Measurements from ENCODE around the gene SH3BGR.

SH3BGR gene

DNA sequence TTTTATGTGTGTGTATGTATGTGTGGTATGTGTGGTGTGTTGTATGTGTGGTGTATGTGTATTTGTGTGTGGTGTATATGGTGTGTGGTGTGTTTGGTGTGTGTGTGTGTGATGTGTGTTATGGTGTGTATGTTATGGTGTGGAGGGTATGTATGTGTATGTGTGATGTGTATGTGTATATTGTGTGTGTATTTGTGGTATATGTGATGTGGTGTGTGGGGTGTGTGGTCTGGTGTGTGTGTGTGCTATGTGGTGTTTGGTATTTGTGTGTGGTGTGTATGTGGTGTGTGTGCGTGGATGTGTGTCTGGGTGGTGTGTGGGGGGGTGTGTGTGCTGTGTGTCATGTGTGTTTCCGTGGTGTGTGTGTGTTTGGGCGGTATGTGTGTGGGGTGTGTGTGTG lies 59.3 kb downstream of the SH3BGR start:
- DNase-seq (ENCODE audit: low read depth in 2 of 3, low spot score in 1 of 3) = no peak

DNA sequence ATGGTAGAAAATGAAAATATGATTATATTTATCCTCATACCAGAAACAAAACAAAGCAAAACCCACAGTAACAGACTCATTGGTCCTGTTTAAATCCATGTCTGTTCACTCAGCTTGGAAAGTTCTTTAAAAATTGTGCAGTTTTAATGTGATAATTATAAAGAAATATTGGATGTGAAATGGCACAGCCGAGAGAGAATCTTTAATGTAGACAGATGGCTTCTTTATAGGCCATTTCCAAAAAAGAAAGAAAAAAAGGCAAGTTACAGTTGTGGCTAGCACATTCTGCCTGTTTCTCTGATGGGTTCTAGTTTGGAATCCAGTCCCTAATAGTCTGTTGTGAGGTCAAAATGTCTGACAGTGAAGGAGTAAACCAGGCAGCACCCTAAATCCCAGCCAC lies 62.0 kb downstream of the SH3BGR start:
- no peak for DNase-seq (ENCODE audit: low read depth in 2 of 3, low spot score in 1 of 3)

GRCh38 chr21:39515684-39516472 lies 64.1 kb downstream of the SH3BGR start:
- no peak for DNase-seq (ENCODE audit: low read depth in 2 of 3, low spot score in 1 of 3)

DNA sequence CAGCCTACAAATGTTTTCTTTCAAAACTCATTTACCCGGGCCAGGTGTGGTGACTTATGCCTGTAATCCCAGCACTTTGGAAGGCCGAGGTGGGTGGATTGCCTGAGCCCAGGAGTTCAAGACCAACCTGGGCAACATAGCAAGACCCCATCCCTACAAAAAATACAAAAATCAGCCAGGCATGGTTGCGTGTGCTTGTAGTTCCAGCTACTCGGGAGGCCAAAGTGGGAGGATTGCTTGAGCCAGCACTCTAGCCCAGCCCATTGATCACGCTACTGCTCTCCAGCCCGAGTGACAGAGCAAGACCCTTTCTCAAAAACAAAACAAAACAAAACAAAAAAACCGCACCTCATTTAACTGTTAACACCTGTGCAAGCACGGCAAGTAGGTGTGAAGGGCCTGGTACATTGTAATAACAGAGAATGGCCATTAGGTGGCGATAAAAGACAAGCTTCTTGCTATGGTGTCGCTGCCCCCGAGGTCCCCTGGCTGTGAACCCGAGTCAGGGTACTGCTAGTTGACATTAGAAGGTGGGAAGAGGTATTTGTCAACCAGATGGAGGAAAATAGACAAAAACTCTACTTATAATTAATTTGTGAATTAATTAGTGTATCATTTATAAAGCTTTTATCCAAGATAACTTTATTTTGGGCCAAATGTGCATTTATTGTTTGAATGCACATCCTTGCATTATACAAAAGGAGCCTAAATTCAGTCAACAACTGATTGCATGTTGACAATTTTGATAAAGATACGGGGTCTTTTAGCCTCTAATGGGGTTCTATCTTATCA lies 66.5 kb downstream of the SH3BGR start:
- peak; percentile 4 to 34 (median 19) for DNase-seq (ENCODE audit: low read depth in 2 of 3, low spot score in 1 of 3)

GRCh38 chr21:39518847-39519210 lies 67.1 kb downstream of the SH3BGR start:
- no peak for DNase-seq (ENCODE audit: low read depth in 2 of 3, low spot score in 1 of 3)

GRCh38 chr21:39519835-39520234 lies 68.1 kb downstream of the SH3BGR start:
- DNase-seq (ENCODE audit: low read depth in 2 of 3, low spot score in 1 of 3) = no peak

DNA sequence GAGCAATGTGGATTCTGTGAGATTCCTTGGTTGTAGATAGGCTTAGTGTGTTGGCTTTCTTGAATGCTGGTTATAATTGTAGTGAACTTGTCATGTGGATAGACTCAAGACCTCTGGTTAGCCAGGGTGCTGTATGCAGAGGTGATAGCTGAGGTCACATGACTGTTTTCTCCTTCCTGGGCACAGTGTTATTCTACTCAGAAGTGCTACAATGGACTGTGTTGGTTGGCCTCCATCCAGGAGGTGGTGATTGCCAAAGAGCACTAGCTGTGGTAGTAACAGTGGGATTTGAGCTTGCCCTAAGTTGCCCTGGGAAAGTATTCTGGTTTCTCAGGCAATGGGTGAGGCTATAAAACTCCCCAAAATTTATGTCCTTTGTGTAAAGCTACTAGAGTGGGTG lies 71.6 kb downstream of the SH3BGR start:
- no peak for DNase-seq (ENCODE audit: low read depth in 2 of 3, low spot score in 1 of 3)

DNA sequence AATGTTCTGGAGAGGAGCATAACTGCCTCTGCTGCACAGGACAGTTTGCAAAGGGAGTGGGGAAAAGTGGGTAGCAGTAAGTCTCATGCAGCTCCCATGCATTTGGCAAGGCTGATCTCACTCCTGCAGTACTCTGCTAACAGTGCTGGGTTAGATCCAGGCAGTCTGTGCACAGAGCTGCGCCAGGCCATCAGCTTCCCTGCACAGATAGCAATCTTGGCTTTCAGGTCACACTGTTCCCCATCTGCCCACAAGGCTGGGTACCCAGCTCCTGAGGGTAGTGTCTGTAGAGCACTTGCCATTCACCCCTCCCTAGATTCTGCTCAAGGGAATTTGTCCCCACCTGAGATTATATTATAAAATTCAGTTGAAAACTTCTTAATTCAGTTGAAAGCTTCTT lies 72.1 kb downstream of the SH3BGR start:
- DNase-seq (ENCODE audit: low read depth in 2 of 3, low spot score in 1 of 3) = no peak

- no peak for DNase-seq (ENCODE audit: low read depth in 2 of 3, low spot score in 1 of 3)
Observed at GRCh38 chr21:39525129-39525528, 73.4 kb downstream of the SH3BGR start.

GRCh38 chr21:39525601-39526000 lies 73.8 kb downstream of the SH3BGR start:
- no peak for DNase-seq (ENCODE audit: low read depth in 2 of 3, low spot score in 1 of 3)

DNA sequence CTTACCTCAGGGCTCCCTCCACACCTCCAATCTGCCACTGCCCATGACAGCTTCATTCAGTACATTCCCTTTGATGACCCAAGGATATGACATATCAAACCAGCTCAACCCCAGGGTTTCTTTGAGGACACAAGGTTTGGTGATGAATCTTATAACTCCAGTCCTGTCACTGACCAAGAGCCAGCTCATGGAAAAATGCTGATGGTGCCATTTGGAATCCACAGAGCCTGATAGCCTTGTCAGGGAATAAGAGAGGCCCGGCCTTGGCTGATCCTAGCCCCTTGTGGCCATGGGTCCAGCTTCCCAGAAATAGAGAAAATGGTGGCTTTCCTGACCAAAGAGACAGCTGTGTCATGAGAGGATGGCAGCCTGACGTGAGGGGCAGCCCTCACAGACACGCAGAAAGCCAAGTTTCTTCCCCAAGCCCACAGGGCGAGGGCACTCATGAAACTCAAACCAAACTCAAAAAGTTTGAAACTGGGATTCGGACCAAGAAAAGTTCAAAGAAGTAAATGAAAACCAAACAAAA lies 75.4 kb downstream of the SH3BGR start:
- no peak for DNase-seq (ENCODE audit: low read depth in 2 of 3, low spot score in 1 of 3)

DNA sequence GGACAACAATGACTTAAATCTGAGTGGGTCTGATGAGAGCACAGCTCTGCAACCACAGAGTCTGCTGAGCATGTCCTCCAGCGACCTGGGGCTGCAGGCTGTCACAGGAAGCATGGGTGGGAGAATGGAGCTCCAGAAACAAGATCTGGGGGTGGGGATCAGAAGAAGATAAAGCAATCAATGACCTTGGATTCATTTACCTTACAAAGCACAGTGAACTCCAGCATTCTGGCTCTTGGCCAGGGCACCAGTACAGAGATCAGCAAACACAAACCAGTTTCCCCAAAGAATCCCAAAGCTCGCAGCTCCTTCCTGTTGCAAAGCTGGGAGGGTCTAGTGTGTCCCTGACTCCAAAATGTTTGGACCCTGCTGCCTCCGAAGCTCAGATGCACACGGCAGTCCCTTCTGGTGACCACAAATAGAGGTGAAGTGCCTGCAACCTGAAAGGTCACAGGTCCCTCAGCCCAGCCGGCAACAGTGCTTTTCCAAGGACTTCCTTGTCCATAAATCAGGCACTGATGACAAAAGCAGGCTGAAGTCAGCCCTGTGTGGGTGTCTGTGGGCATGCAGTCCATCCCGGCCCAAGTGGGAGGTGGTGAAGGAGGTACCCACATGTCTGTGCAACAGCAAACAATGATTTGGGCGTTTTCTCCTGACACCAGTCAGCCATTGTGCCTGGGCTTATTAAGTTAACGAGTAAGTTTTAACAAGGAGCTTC lies 76.1 kb downstream of the SH3BGR start:
- DNase-seq (ENCODE audit: low read depth in 2 of 3, low spot score in 1 of 3) = no peak

GRCh38 chr21:39529026-39529425 lies 77.3 kb downstream of the SH3BGR start:
- DNase-seq (ENCODE audit: low read depth in 2 of 3, low spot score in 1 of 3) = no peak

- no peak for DNase-seq (ENCODE audit: low read depth in 2 of 3, low spot score in 1 of 3)
Observed at GRCh38 chr21:39531064-39531463, 79.3 kb downstream of the SH3BGR start.

- DNase-seq (ENCODE audit: low read depth in 2 of 3, low spot score in 1 of 3) = no peak
Observed at GRCh38 chr21:39531840-39532239, 80.1 kb downstream of the SH3BGR start.

GRCh38 chr21:39533545-39534380 lies 82.0 kb downstream of the SH3BGR start:
- DNase-seq (ENCODE audit: low read depth in 2 of 3, low spot score in 1 of 3) = no peak

GRCh38 chr21:39535646-39536437 lies 84.1 kb downstream of the SH3BGR start:
- no peak for DNase-seq (ENCODE audit: low read depth in 2 of 3, low spot score in 1 of 3)

DNA sequence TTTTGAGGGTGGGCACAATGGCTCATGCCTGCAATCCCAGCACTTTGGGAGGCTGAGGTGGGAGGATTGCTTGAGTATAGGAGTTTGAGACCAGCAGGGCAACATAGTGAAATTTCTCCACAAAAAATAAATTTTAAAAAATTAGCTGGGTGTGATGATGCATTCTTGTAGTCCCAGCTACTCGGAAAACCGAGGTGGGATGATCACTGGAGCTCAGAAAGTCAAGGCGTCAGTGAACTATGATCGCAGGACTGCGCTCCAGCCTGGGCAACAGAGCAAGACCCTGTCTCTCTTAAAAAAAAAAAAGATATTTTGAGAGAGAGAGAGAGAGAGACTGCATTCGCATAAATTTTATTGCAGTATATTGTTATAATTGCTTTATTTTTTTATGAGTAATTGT lies 85.1 kb downstream of the SH3BGR start:
- no peak for DNase-seq (ENCODE audit: low read depth in 2 of 3, low spot score in 1 of 3)

- no peak for DNase-seq (ENCODE audit: low read depth in 2 of 3, low spot score in 1 of 3)
Observed at GRCh38 chr21:39537571-39537970, 85.8 kb downstream of the SH3BGR start.

DNA sequence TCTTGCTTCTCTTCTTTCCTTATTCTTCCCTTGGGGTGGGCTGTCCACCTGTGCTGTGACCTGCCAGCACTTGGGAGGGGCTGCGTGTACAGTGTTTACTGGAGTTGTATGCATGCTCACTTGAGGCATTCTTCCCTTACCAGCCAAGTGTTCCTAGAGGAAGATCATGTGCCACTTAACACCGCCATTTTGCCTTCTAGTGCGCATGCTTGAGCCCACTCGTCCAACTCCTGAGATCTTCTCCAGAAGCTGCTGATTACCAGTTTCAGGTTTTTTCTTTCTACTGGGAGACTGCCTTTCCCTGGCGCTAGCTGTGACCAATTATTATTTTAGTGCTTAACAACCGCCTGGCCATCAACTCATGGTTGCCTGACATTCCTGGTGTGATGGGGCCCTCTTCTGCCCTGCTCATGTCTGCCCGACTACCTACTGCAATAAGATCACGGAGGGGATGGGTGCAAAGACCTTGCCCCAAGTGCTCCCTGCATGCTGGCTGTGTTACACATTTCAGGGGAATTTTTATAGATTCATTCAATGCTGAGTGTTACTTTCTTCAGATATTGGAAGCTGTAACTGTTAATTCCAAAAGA lies 86.8 kb downstream of the SH3BGR start:
- DNase-seq (ENCODE audit: low read depth in 2 of 3, low spot score in 1 of 3) = no peak

Data from stimulated activated CD4-positive, alpha-beta T cell treated with anti-CD3 and anti-CD28 coated beads, Interleukin-12 subunit alpha, Interleukin-12 subunit beta, amount 100 ng/mL, for 48 hours (primary cell).